ENCODE results near the gene RSPO1. TPM values are rescaled to one million over a fixed set of nuclear protein-coding genes. Genes with fewer than 3 reads are reported as not detected.
"Not testable (repeated sequence)": the region's sequence is repeated elsewhere in the genome, so short reads cannot be mapped to it uniquely, and the experiment has no call there.

RSPO1 gene
- total RNA-seq, 2 experiments from 2014 or later: not detected

DNA sequence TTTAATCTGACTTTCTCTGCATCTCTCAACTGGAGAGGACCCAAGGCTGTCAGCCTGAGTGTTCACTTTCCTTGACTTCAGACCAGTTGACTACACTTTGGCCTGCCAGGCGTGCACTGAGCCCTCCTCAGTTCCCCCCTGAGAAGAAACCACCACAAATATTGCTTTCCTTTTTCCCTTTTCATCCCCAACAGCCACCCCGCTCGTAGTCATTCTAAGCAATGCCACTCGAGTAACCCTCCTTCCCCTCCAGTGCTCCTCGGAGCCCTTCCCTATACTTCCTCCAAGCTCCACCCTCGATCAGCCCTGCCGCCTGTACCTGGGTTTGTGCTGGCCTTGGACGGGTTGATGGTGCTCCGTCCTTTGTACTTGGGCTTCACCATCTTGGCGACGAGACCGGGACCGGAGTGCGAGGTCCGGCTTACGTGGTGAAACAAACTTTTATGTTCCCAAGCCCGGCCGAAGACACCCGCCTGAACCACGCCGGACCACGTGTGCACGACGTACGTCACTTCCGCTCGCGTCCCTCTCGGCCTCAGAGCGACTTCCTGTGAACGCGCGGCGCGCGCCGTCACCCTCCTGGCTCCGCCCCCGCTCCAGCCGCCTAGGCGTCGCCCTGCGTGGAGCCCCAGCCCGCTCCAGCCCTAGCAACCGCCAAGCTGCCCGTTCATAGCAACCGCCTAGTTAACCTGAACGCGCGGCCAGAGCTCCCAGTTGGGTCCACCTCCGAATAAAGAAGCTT, 39.1 kb downstream of the RSPO1 start, which contains the start of gene GNL2:
TSS of gene GNL2 (minus strand) at position 498 of the 742 bp plus-strand sequence. CDS start at position 383, 115 bp downstream.
- CTCF ChIA-PET: interaction anchor here (0.6 to 1.4 kb wide), 4 partner anchors 42 to 86 kb away, joined by 3 to 4 read pairs (median 3); partner anchors contain the start of gene SNIP1
- POLR2A ChIA-PET: interaction anchor here (0.6 kb wide), 1 partner anchor 92 kb away, joined by 4 read pairs; no protein-coding TSS in a partner anchor

DNA sequence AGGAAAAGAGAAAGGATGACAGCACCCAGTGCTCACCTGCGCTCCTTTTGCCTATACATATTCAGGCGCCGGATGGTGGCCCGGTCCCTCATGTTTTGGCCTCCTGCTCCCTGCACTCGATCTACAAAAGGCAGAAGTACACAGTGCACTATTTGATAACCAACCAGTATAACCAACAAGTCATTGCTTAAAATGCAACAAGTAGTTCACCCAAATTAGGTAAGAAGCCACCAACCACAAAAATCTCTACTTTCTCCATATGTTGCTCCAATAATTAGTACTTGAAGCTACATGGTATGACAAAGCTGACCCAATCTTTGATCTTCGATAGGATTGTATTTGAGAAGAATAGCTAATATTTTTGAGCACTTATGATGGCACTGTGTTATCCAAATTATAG, 41.0 kb downstream of the RSPO1 start:
- CTCF ChIA-PET: no interaction called here
- POLR2A ChIA-PET: no interaction called here

DNA sequence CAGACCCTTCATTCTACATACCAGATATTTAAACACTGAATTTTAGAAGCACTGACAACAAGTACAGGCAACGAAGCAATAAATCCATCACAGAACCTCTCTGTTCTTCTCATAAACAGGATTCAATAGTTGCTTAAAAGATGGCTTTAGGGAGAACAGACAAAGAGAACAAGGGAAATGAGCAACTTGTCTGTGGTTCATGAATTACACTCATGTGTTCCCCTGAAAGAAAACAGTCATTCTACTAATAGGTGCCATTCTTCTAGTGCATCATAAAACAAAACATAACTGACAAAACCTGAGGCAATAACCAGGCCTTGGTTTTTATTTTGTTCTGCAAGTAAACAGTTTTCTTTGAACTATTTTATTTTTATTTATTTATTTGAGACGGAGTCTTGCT, 45.8 kb downstream of the RSPO1 start:
- ChIA-PET CTCF (interaction anchor here (1.4 kb wide), 1 partner anchor 14 kb away, joined by 3 read pairs; no protein-coding TSS in a partner anchor), POLR2A (no interaction called here)

DNA sequence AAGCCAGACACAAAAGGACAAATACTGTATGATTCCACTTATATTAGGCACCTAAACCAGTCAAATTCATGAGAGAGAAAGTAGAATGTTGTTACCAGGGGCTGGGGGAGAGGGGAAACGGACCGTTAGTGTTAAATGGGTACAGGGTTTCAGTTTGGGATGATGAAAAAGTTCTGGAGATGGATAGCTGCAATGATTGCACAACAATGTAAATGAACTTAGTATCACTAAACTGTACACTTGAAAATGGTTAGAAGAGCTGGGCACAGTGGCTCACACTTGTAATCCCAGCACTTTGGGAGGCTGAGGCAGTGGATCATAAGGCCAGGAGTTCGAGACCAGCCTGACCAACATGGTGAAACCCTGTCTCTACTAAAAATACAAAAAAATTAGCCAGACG, 50.1 kb downstream of the RSPO1 start:
- POLR2A ChIA-PET, CTCF ChIA-PET: not testable (repeated sequence)

DNA sequence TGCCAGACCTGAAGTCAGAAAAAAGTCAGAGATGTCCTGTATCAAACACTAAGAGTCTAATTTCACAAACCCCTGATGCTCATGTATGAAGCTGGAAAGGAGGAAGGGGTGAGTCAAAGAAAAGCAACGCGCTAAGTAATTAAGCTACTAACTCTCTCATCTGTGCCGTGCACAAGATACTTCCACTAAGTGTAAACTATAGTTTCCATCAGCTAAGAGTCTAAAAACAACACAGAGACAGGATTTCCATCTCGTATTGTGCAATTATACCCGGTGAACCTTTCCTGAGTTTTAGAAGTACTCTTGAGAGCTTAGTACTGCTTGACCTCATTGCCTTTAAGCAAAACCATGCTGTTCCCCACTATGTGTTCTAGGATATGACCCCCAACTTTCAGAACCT, 59.0 kb downstream of the RSPO1 start:
- POLR2A ChIA-PET: interaction anchor here (1.6 kb wide), 1 partner anchor 96 kb away, joined by 3 read pairs; no protein-coding TSS in a partner anchor
- CTCF ChIA-PET: interaction anchor here (1.4 kb wide), 2 partner anchors 12 to 16 kb away, joined by 3 to 5 read pairs; no protein-coding TSS in a partner anchor

DNA sequence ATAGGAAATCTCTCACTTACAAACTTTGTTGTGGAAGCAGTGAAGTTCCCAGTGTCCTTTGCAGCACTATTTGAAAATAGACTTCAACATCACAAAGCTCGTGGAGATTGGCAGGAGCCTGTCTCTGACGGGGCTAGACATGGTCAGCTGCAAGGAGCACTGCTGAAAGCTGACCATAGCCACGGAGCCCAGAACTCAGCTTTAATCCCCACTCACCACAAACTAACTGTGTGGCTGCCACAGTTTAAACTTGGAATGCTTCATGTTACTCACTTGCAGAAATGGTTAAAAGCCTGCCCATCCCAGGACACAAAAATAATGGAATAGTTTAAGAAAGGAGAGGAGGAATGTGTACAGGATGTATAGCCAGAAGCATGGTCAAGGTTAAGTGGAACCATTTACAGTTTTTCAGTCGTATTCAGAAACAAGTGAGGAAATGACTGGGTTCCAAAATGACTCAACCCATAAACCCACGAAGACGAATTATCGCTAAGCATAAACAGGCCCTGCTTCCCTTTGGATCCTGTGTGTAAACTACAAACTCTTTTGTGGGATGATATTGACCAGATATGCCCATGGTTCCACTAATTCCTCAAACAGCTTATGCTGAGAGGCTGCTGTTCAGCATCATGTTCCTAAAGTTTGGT, 59.7 kb downstream of the RSPO1 start:
- ChIA-PET CTCF (interaction anchor here (1.4 kb wide), 2 partner anchors 11 to 15 kb away, joined by 3 to 5 read pairs; no protein-coding TSS in a partner anchor), POLR2A (no interaction called here)

DNA sequence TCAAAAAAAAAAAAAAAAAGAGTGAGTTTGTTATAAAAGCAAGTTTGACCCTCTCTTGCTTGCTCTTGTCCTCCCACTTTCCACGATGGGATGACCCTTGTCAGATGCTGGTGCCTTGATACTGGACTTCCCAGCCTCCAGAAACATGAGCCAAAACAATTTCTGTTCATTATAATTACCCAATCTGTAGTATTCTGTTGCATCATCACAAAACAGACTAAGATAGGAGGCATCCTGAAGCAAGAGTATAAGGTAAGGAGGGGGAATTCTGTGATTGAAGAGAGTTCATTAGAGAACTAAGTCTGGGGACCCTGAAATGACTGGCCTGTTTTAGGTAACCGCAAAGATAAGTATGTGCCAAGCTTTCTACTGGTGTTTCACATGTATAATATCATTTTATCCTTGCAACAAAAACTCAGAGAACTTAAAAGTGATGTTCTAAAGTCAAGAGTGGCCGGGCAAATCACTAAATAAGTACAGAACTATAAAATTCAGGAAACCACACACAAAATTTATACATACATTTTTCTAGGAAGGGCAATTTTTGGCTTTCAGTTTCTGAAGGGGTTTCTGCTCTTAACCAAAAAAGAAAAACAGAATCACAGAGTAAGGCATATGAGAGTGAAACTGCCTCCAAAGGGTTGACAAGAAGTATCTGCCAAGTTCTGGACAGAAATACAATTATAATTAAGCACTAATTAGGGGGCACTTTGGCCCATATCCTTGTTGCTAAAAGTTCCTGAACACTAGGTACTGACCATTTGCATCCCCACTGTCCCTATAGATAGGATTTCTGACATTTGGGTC, 64.0 kb downstream of the RSPO1 start:
- ChIA-PET POLR2A (no interaction called here), CTCF (interaction anchor here (0.7 kb wide), 1 partner anchor 1048 kb away, joined by 4 read pairs; no protein-coding TSS in a partner anchor)

DNA sequence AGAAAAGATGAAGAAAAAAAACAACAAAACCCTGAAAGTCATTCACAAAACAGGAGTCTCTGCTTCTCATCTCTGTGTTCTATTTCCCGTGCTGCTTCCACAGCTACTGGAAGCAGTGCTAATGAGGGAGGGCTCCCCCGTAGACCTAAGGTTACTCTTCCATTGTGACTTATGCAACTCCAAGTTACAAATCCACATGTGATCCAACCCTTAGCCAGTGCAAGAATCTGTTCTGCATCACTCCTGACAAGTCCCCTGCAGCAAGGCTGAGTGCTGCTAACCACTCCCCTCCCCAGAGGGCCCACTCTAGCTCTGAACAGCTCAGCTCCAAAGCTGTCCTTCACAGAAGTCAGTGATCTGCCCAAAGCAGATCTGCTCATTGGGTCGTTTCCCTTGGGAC, 67.7 kb downstream of the RSPO1 start:
- POLR2A ChIA-PET: no interaction called here
- CTCF ChIA-PET: no interaction called here

DNA sequence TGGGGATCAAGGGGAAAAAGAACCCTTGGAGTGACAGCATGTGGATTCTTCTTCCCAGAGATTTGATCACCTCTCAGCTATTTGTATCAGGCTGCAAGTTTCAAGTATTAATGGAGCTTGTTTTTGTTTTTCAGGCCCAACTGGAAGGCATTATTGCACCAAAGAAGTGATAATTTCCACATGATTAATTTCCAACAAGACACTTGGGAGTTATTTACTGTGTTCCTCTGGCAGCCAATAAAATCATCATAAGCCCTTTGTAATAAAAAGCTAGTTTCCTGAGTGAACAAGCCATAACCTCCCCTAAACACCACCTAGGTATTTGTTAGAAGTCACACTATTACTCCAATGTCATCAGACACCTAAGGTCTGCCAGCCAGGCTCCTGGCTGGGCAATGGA, 69.8 kb downstream of the RSPO1 start:
- ChIA-PET POLR2A (no interaction called here), CTCF (interaction anchor here (0.7 kb wide), 1 partner anchor 296 kb away, joined by 3 read pairs; no protein-coding TSS in a partner anchor)

DNA sequence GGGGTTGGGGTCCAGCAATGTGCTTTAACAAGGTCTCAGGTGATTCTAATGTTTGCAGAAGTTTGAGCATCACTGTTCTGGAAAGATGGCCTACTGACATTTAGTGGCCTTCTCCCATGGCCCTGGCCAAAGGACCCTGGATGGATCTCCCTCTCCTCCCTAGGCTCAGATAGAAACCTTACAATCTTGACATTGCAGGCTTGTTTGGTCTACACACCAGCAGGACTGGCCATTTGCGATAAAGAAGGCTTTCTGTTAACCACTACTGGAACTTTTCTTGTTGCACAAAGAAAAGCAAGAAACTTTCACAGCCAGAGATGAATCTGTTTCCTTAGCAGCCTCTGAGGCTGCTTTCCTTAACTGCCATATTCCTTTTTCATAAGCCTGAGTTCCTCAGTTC, 71.7 kb downstream of the RSPO1 start:
- POLR2A ChIA-PET: no interaction called here
- CTCF ChIA-PET: interaction anchor here (1.1 to 1.5 kb wide), 2 partner anchors 12 to 119 kb away, joined by 3 to 5 read pairs; no protein-coding TSS in a partner anchor

Other genes starting within 250 kb of the RSPO1 start
- 10 to 100 TPM; 33.5 to 36.2 TPM for gene ZC3H12A, start 160.3 kb downstream of the RSPO1 start, total RNA-seq
- 10 to 100 TPM; 89.8 to 90.5 TPM for gene MEAF6, start 120.1 kb downstream of the RSPO1 start, total RNA-seq
- 10 to 100 TPM; 22.2 to 23.0 TPM for gene SNIP1, start 80.6 kb downstream of the RSPO1 start, total RNA-seq
- gene DNALI1, start 78.0 kb downstream of the RSPO1 start, total RNA-seq: not detected
- 10 to 100 TPM; 95.3 to 97.4 TPM for gene GNL2, start 39.0 kb downstream of the RSPO1 start, total RNA-seq
- 10 to 100 TPM; 42.1 to 43.3 TPM for gene CDCA8, start 57.6 kb upstream of the RSPO1 start, total RNA-seq
- under 1 TPM in 1 of 2 experiments, not detected in 1; 0.19 TPM for gene EPHA10, start 130.2 kb upstream of the RSPO1 start, total RNA-seq
- 1 to 10 TPM; 5.6 to 6.3 TPM for gene MANEAL, start 159.0 kb upstream of the RSPO1 start, total RNA-seq
- 10 to 100 TPM; 33.4 to 33.7 TPM for gene C1orf122, start 172.9 kb upstream of the RSPO1 start, total RNA-seq
- 10 to 100 TPM; 70.4 to 75.3 TPM for gene YRDC, start 173.3 kb upstream of the RSPO1 start, total RNA-seq
- gene MTF1, start 224.7 kb upstream of the RSPO1 start, total RNA-seq: 10 to 100 TPM; 32.0 to 35.8 TPM